Kidney (tissue), 14 donors: ENCODE results near the gene SAP25. TPM values are rescaled to one million over a fixed set of nuclear protein-coding genes. Genes with fewer than 3 reads are reported as not detected.

Source experiments
- DNase-seq, 5 donors: peaks; one replicate each; pipeline ENCODE4 v3.0.0-alpha.2; 2013 to 2020
- FAIRE-seq: peaks from 2 replicates; lab custom pipeline; 2012; peaks lifted over from hg19 to GRCh38; lab: Jason Lieb, UNC
- H3K27ac ChIP-seq, 2 donors: one replicate each; pipeline ENCODE4 v1.7.0; 2013; ENCODE audit warnings: low read depth in 2 of 2, low read length in 2 of 2, inconsistent platforms in 1 of 2
- H3K27me3 ChIP-seq: one replicate; pipeline ENCODE4 v1.7.1; 2013; ENCODE audit warnings: low read length, inconsistent platforms; ENCODE audit not compliant: control insufficient read depth, insufficient read depth
- H3K36me3 ChIP-seq, 3 donors: one replicate each; pipeline versions ENCODE4 v1.7.0 to v1.7.1; 2013; ENCODE audit warnings: low read length in 3 of 3, control low read depth in 1 of 3, inconsistent platforms in 1 of 3; ENCODE audit not compliant: insufficient read depth in 3 of 3, control insufficient read depth in 2 of 3
- H3K4me1 ChIP-seq, 3 donors: one replicate each; pipeline versions ENCODE4 v1.7.0 to v1.7.1; 2013; ENCODE audit warnings: low read length in 3 of 3, inconsistent platforms in 1 of 3, low read depth in 1 of 3; ENCODE audit not compliant: control insufficient read depth in 2 of 3, insufficient read depth in 2 of 3
- H3K4me3 ChIP-seq, 3 donors: one replicate each; pipeline versions ENCODE4 v1.7.0 to v1.8.1; 2013; ENCODE audit warnings: low read length in 3 of 3, control low read depth in 1 of 3, inconsistent platforms in 1 of 3
- H3K9ac ChIP-seq, 3 donors: one replicate each; pipeline versions ENCODE4 v1.7.0 to v1.7.1; 2013; ENCODE audit warnings: low read length in 3 of 3, control low read depth in 1 of 3, inconsistent platforms in 1 of 3
- H3K9me3 ChIP-seq, 3 donors: one replicate each; pipeline versions ENCODE4 v1.7.0 to v1.7.1; 2013; ENCODE audit warnings: low read length in 3 of 3, control low read depth in 1 of 3, inconsistent platforms in 1 of 3; ENCODE audit not compliant: control insufficient read depth in 2 of 3, insufficient read depth in 1 of 3
- CTCF ChIP-seq: IDR thresholded peaks from 3 replicates; pipeline ENCODE4 v1.5.1; 2012; ENCODE audit warnings: mild to moderate bottlenecking, moderate library complexity, borderline replicate concordance; ENCODE audit not compliant: insufficient read depth; ENCODE audit errors: extremely low read depth
- intact Hi-C: fragments of 100-400 bp; cut with DNase I; formaldehyde crosslinking; loops from one replicate; pipeline ENCODE4 v1.11.1; 2022
- polyA plus RNA-seq: library from polyadenylated mRNA; stranded (reverse); fragments of 350-450 nt; fragmentation: Illumina TruSeq; extraction: RNeasy Lipid Tissue Mini Kit (QIAGEN cat#74804); gene quantifications from one replicate; pipeline ENCODE4 v1.2.3, GENCODE V29; 2014; ENCODE audit warnings: low read depth, low replicate concordance; ENCODE audit not compliant: insufficient read depth
- total RNA-seq: library from RNA; stranded (reverse); fragmentation: NEBNext Ultra II Directional; extraction: Animal tissue kit (Norgen Biotek cat#: 25700); gene quantifications from one replicate; pipeline ENCODE4 v1.2.1, GENCODE V29; 2021
- donor health status: control.
- donor health status: control.
- donor health status: control.
- donor health status: control.
- donor health status: control.
- donor health status: DM: yes; HTN: yes; CAD: no.
- donor health status: Normal renal cell carcinoma (clear cell type).

The SAP25 gene
- total and polyA plus RNA-seq, 2 donors from 2014 or later: 5.7 to 9.8 TPM

GRCh38 chr7:100589341-100589947 is 15.7 kb upstream of the SAP25 start:
- no peak for FAIRE-seq
- Histone ChIP-seq H3K27ac (no peak overlapping the region), H3K4me1 (peaks cover 0 to 13% (median 7%) of the 10 kb centered on the region in 3 donors), H3K9ac (no peak overlapping the region), H3K27me3 (no peaks in the 10 kb centered on the region), H3K36me3 (no peaks in the 10 kb centered on the region), H3K4me3 (peak overlapping the region in 1 of 3 donors; percentile 33), H3K9me3 (no peaks in the 10 kb centered on the region)
- peak in 3 of 5 donors; percentile 60 to 68 (median 65) for DNase-seq
- no peak for TF ChIP-seq CTCF
- intact Hi-C loops: no loop called here

- intact Hi-C loops: no loop called here
- Histone ChIP-seq H3K36me3 (no peaks in the 10 kb centered on the region), H3K9ac (no peak overlapping the region), H3K27me3 (no peaks in the 10 kb centered on the region), H3K4me1 (peaks cover 0 to 20% (median 7%) of the 10 kb centered on the region in 3 donors), H3K9me3 (no peaks in the 10 kb centered on the region), H3K27ac (no peak overlapping the region), H3K4me3 (no peak overlapping the region)
- TF ChIP-seq CTCF: peak; percentile 28
- DNase-seq (no peak), FAIRE-seq (no peak)
Observed at GRCh38 chr7:100588438-100588837, 14.7 kb upstream of the SAP25 start.

GRCh38 chr7:100586266-100587025 is 12.7 kb upstream of the SAP25 start, which contains the start of gene FBXO24:
Gene FBXO24 (plus strand): TSS chr7:100586328. CDS start chr7:100586626, 298 bp downstream.
- TF ChIP-seq CTCF: no peak
- Histone ChIP-seq H3K4me3 (peak within 1 kb of the TSS; percentile 87 to 98 (median 92)), H3K4me1 (peaks cover 0 to 27% (median 7%) of the 10 kb centered on the region in 3 donors), H3K27me3 (no peaks in the 10 kb centered on the region), H3K27ac (peak within 1 kb of the TSS; percentile 95 to 96), H3K9ac (peak within 1 kb of the TSS; percentile 78 to 96 (median 84)), H3K36me3 (peaks cover 2 to 6% (median 6%) of the 10 kb centered on the region in 3 donors), H3K9me3 (no peaks in the 10 kb centered on the region)
- FAIRE-seq: peak; percentile 99
- intact Hi-C loops: no loop called here
- peak; percentile 100 for DNase-seq
